Liver (tissue), 9 donors: ENCODE measurements around the gene STPG1. TPM values are rescaled to one million over a fixed set of nuclear protein-coding genes. Genes with fewer than 3 reads are reported as not detected.

Experiments used
- DNase-seq: peaks from one replicate; pipeline ENCODE4 v3.0.0-alpha.2; 2017; ENCODE audit warnings: low spot score
- H3K27ac ChIP-seq, 2 donors: one replicate each; pipeline ENCODE4 v1.7.0; 2013; ENCODE audit warnings: inconsistent platforms in 2 of 2, low read length in 2 of 2, control low read depth in 1 of 2, low read depth in 1 of 2, mild to moderate bottlenecking in 1 of 2
- H3K27me3 ChIP-seq, 4 donors: one replicate each; pipeline versions ENCODE4 v1.6.1 to v1.7.0; 2013; ENCODE audit warnings: low read length in 3 of 4, inconsistent platforms in 1 of 4, mild to moderate bottlenecking in 1 of 4, moderate library complexity in 1 of 4; ENCODE audit not compliant: control insufficient read depth in 4 of 4, insufficient read depth in 4 of 4
- H3K36me3 ChIP-seq, 4 donors: one replicate each; pipeline versions ENCODE4 v1.6.1 to v1.7.0; 2013; ENCODE audit warnings: low read length in 3 of 4, mild to moderate bottlenecking in 3 of 4, low read depth in 1 of 4, moderate library complexity in 1 of 4; ENCODE audit not compliant: control insufficient read depth in 4 of 4, insufficient read depth in 3 of 4
- H3K4me1 ChIP-seq, 4 donors: one replicate each; pipeline versions ENCODE4 v1.6.1 to v1.7.0; 2013; ENCODE audit warnings: low read length in 3 of 4, mild to moderate bottlenecking in 3 of 4, moderate library complexity in 1 of 4; ENCODE audit not compliant: control insufficient read depth in 4 of 4, insufficient read depth in 4 of 4
- H3K4me3 ChIP-seq, 3 donors: one replicate each; pipeline versions ENCODE4 v1.6.1 to v1.7.0; 2013; ENCODE audit warnings: low read length in 3 of 3, control low read depth in 1 of 3, low read depth in 1 of 3, mild to moderate bottlenecking in 1 of 3
- H3K9ac ChIP-seq, 2 donors: one replicate each; pipeline ENCODE4 v1.7.0; 2013; ENCODE audit warnings: low read length in 2 of 2, mild to moderate bottlenecking in 2 of 2, moderate library complexity in 2 of 2, control low read depth in 1 of 2, low read depth in 1 of 2
- H3K9me3 ChIP-seq, 4 donors: one replicate each; pipeline versions ENCODE4 v1.6.1 to v1.7.0; 2013; ENCODE audit warnings: low read length in 3 of 4; ENCODE audit not compliant: control insufficient read depth in 4 of 4
- CTCF ChIP-seq: fragments of 150-350 bp; IDR thresholded peaks from 2 replicates; pipeline ENCODE4 v1.5.1; 2017; ENCODE audit warnings: improper control_type of control experiment, low read depth, low read length; ENCODE audit not compliant: missing input control
- EGR1 ChIP-seq, 2 donors: IDR thresholded peaks; 2 replicates each; pipeline ENCODE4 v1.6.1; 2016 to 2018; ENCODE audit warnings: antibody characterized with exemption in 2 of 2, low read depth in 2 of 2
- FOXA1 ChIP-seq: IDR thresholded peaks from 2 replicates; pipeline ENCODE4 v1.6.1; 2016; ENCODE audit warnings: antibody characterized with exemption
- GABPA ChIP-seq, 2 donors: IDR thresholded peaks in 1 of 2; conservative IDR thresholded peaks in 1 of 2; 2 replicates each; pipeline ENCODE4 v1.6.1; 2016; ENCODE audit warnings: antibody characterized with exemption in 2 of 2, mild to moderate bottlenecking in 1 of 2, moderate library complexity in 1 of 2
- HNF4A ChIP-seq, 2 donors: conservative IDR thresholded peaks; 2 replicates each; pipeline ENCODE4 v1.6.1; 2016; ENCODE audit warnings: antibody characterized with exemption in 2 of 2, mild to moderate bottlenecking in 2 of 2
- JUND ChIP-seq, 2 donors: IDR thresholded peaks; 2 replicates each; pipeline ENCODE4 v1.6.1; 2016; ENCODE audit warnings: antibody characterized with exemption in 2 of 2
- NR2F2 ChIP-seq: IDR thresholded peaks from 2 replicates; pipeline ENCODE4 v1.6.1; 2016; ENCODE audit warnings: antibody characterized with exemption
- RXRA ChIP-seq, 2 donors: IDR thresholded peaks; 2 replicates each; pipeline ENCODE4 v1.6.1; 2017 to 2018; ENCODE audit warnings: antibody characterized with exemption in 2 of 2, mild to moderate bottlenecking in 1 of 2
- SP1 ChIP-seq: IDR thresholded peaks from 2 replicates; pipeline ENCODE4 v1.6.1; 2018; ENCODE audit warnings: antibody characterized with exemption, mild to moderate bottlenecking
- TAF1 ChIP-seq: conservative IDR thresholded peaks from 2 replicates; pipeline ENCODE4 v1.6.1; 2016; ENCODE audit warnings: antibody characterized with exemption, mild to moderate bottlenecking
- YY1 ChIP-seq: IDR thresholded peaks from 2 replicates; pipeline ENCODE4 v1.6.1; 2016; ENCODE audit warnings: antibody characterized with exemption, mild to moderate bottlenecking
- WGBS: extraction: QIAGEN DNeasy Blood & Tissue Kit; methylation state at CpG from one replicate; pipeline ENCODE4 v1.1.7; 2013; 5-methylcytosine and 5-hydroxymethylcytosine counted together
- polyA plus RNA-seq, 2 donors: library from polyadenylated mRNA; stranded (reverse) in 1 of 2; unstranded in 1 of 2; fragments of 200-250 nt in 1 of 2; fragments of >200 nt in 1 of 2; fragmentation: Nextera tagmentation in 1 of 2; extraction: Ambion mirVana in 1 of 2; gene quantifications; one replicate each; pipeline versions ENCODE4 v1.2.1 to v1.2.3, GENCODE V29; 2013 to 2015
- total RNA-seq, 2 donors: library from RNA; depleted of rRNA; stranded (reverse); fragments of >200 nt; gene quantifications; one replicate each; pipeline ENCODE4 v1.2.3, GENCODE V29; 2014
- TF ChIP-seq, protein P1 (sequence below): IDR thresholded peaks from 2 replicates; pipeline ENCODE4 v1.6.1; 2016; ENCODE audit warnings: antibody characterized with exemption
- TF ChIP-seq, protein P2 (sequence below): IDR thresholded peaks from 2 replicates; pipeline ENCODE4 v1.6.1; 2016; ENCODE audit warnings: antibody characterized with exemption
- TF ChIP-seq, protein P3 (sequence below): IDR thresholded peaks from 2 replicates; pipeline ENCODE4 v1.6.1; 2016; ENCODE audit warnings: antibody characterized with exemption, mild to moderate bottlenecking
- TF ChIP-seq, protein P4 (sequence below): IDR thresholded peaks from 2 replicates; pipeline ENCODE4 v1.6.1; 2016; ENCODE audit warnings: antibody characterized with exemption
- donor health status: healthy.
- donor health status: healthy.
- donor health status: healthy.
- donor health status: healthy.
- donor health status: healthy.

The STPG1 gene
- total and polyA plus RNA-seq, 4 donors, result 0.92 to 2.9 (median 1.0) TPM

- TF ChIP-seq HNF4A (conservative IDR thresholded peaks at IDR 0.05), result no peak
- TF ChIP-seq, protein P1, sequence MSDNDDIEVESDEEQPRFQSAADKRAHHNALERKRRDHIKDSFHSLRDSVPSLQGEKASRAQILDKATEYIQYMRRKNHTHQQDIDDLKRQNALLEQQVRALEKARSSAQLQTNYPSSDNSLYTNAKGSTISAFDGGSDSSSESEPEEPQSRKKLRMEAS, result no peak
- no peak for TF ChIP-seq CTCF
- TF ChIP-seq SP1, result no peak
- no peak for TF ChIP-seq EGR1 (IDR thresholded peaks at IDR 0.05; ENCODE audit: low read depth in 2 of 2)
These were observed 1.2 kb downstream of the STPG1 start (continued) for GRCh38 chr1:24412408-24412807.

- TF ChIP-seq, protein P2, sequence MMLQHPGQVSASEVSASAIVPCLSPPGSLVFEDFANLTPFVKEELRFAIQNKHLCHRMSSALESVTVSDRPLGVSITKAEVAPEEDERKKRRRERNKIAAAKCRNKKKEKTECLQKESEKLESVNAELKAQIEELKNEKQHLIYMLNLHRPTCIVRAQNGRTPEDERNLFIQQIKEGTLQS, result no peak
- TF ChIP-seq HNF4A (conservative IDR thresholded peaks at IDR 0.05), result no peak
- no peak for TF ChIP-seq JUND (IDR thresholded peaks at IDR 0.05)
- no peak for TF ChIP-seq RXRA (IDR thresholded peaks at IDR 0.05)
- TF ChIP-seq TAF1, result no peak
- TF ChIP-seq, protein P1, result no peak
- TF ChIP-seq, protein P3, sequence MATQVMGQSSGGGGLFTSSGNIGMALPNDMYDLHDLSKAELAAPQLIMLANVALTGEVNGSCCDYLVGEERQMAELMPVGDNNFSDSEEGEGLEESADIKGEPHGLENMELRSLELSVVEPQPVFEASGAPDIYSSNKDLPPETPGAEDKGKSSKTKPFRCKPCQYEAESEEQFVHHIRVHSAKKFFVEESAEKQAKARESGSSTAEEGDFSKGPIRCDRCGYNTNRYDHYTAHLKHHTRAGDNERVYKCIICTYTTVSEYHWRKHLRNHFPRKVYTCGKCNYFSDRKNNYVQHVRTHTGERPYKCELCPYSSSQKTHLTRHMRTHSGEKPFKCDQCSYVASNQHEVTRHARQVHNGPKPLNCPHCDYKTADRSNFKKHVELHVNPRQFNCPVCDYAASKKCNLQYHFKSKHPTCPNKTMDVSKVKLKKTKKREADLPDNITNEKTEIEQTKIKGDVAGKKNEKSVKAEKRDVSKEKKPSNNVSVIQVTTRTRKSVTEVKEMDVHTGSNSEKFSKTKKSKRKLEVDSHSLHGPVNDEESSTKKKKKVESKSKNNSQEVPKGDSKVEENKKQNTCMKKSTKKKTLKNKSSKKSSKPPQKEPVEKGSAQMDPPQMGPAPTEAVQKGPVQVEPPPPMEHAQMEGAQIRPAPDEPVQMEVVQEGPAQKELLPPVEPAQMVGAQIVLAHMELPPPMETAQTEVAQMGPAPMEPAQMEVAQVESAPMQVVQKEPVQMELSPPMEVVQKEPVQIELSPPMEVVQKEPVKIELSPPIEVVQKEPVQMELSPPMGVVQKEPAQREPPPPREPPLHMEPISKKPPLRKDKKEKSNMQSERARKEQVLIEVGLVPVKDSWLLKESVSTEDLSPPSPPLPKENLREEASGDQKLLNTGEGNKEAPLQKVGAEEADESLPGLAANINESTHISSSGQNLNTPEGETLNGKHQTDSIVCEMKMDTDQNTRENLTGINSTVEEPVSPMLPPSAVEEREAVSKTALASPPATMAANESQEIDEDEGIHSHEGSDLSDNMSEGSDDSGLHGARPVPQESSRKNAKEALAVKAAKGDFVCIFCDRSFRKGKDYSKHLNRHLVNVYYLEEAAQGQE, result no peak
- TF ChIP-seq NR2F2, result no peak
- no peak for TF ChIP-seq GABPA (IDR thresholded peaks at IDR 0.05 in 1 of 2, conservative IDR thresholded peaks at IDR 0.05 in 1 of 2)
- TF ChIP-seq FOXA1, result no peak
- TF ChIP-seq YY1, result no peak
- TF ChIP-seq, protein P4, sequence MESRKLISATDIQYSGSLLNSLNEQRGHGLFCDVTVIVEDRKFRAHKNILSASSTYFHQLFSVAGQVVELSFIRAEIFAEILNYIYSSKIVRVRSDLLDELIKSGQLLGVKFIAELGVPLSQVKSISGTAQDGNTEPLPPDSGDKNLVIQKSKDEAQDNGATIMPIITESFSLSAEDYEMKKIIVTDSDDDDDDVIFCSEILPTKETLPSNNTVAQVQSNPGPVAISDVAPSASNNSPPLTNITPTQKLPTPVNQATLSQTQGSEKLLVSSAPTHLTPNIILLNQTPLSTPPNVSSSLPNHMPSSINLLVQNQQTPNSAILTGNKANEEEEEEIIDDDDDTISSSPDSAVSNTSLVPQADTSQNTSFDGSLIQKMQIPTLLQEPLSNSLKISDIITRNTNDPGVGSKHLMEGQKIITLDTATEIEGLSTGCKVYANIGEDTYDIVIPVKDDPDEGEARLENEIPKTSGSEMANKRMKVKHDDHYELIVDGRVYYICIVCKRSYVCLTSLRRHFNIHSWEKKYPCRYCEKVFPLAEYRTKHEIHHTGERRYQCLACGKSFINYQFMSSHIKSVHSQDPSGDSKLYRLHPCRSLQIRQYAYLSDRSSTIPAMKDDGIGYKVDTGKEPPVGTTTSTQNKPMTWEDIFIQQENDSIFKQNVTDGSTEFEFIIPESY, result no peak
- H3K27me3 ChIP-seq, result no peaks in the 10 kb centered on the region
- no peak overlapping the region for H3K27ac ChIP-seq
- no peaks in the 10 kb centered on the region for H3K36me3 ChIP-seq
- no peak overlapping the region for H3K9ac ChIP-seq
- H3K4me1 ChIP-seq, result peaks cover 3 to 25% (median 18%) of the 10 kb centered on the region in 4 donors
- H3K9me3 ChIP-seq, result no peaks in the 10 kb centered on the region
- WGBS, result 83% methylated on average over 6 of the region's 6 CpGs
- no peak for DNase-seq
- no peak overlapping the region for H3K4me3 ChIP-seq
These were observed 1.6 kb downstream of the STPG1 start for GRCh38 chr1:24411963-24412362.
